Measurements from ENCODE around the gene RAB1A. TPM values are rescaled to one million over a fixed set of nuclear protein-coding genes. Genes with fewer than 3 reads are reported as not detected.
A peak's percentile ranks its signal among the peaks of the same experiment; 100 is the strongest.

Gene RAB1A
- total and polyA plus RNA-seq, 9 of the 15 experiments (the other 6 are each of a cell fraction or from before 2014, with no cell fraction given) = 43.8 to 163 (median 67.7) TPM

GRCh38 chr2:65112633-65113032 is 17.3 kb downstream of the RAB1A start:
- H3K4me1 ChIP-seq (replicated peaks in 1 of 2; ENCODE audit: control insufficient read depth in 2 of 2, insufficient read depth in 2 of 2, low read length in 2 of 2) = 0 out of 5 replicates have a peak, but pooled peaks cover 0 to 2% of the 10 kb centered on the region in 2 experiments
- peaks cover 12% of the 10 kb centered on the region; the same call in 2 of the 3 replicates for H3K36me3 ChIP-seq (ENCODE audit: control insufficient read depth, insufficient read depth, low read length)
- FAIRE-seq = no peak
- WGBS (ENCODE audit: insufficient coverage, low coverage, missing lambda C conversion rate) = 35% methylated on average over 3 of the region's 3 CpGs
- no TSS peak for BruUV-seq (replicated peaks)
- no peaks in the 10 kb centered on the region for H3K27me3 ChIP-seq (ENCODE audit: control insufficient read depth in 2 of 2, insufficient read depth in 2 of 2, low read length in 2 of 2)
- no peak overlapping the region for H3K9ac ChIP-seq (ENCODE audit: insufficient read depth in 1 of 2, low read depth in 2 of 2, low read length in 2 of 2)
- DNase-seq (ENCODE audit: extremely low read depth in 1 of 4, low spot score in 3 of 4) = no peak
- no peak overlapping the region for H3K4me3 ChIP-seq
- TF ChIP-seq CBFB (CRISPR knock-in tag; IDR thresholded peaks at IDR 0.05) = no peak
- peaks cover 4% of the 10 kb centered on the region for H4K20me1 ChIP-seq (replicated peaks; ENCODE audit: control insufficient read depth, insufficient read depth, low read length)
- peaks cover 97% of the 10 kb centered on the region for H3K79me2 ChIP-seq (ENCODE audit: control insufficient read depth, insufficient read depth, low read length)
- ChIA-PET POLR2A (interaction anchor here (1.2 to 2.2 kb wide), 4 partner anchors 9 to 74 kb away, joined by 3 to 9 read pairs (median 4); no protein-coding TSS in a partner anchor), CTCF (ENCODE audit: low intra/inter-chr PET ratio) (no interaction called here)
- H3K4me2 ChIP-seq (ENCODE audit: insufficient read depth, low read length) = no peak overlapping the region
- H3K9me1 ChIP-seq (ENCODE audit: control insufficient read depth, insufficient read depth, low read length) = no peaks in the 10 kb centered on the region
- H3K9me3 ChIP-seq (replicated peaks; ENCODE audit: control insufficient read depth, insufficient read depth, low read depth, low read length) = no peaks in the 10 kb centered on the region; the same call in 1 of the 2 replicates
- H2AFZ ChIP-seq (ENCODE audit: low read depth, low read length) = no peak overlapping the region
- no peak overlapping the region for H3K27ac ChIP-seq (ENCODE audit: extremely low read depth, low read depth, low read length)
- no peak for ATAC-seq
- intact Hi-C loops (cut with micrococcal nuclease) = no loop called here
- in situ Hi-C loops (cut with MboI) = no loop called here

- POLR2A ChIA-PET = interaction anchor here (0.6 kb wide), 1 partner anchor 456 kb away, joined by 3 read pairs; no protein-coding TSS in a partner anchor
- no peak overlapping the region for H3K4me2 ChIP-seq (ENCODE audit: insufficient read depth, low read length)
- no peaks in the 10 kb centered on the region for H3K9me1 ChIP-seq (ENCODE audit: control insufficient read depth, insufficient read depth, low read length)
- H2AFZ ChIP-seq (ENCODE audit: low read depth, low read length) = no peak overlapping the region
- DNase-seq (ENCODE audit: extremely low read depth in 1 of 4, low spot score in 3 of 4) = peak in 2 of 4 experiments; percentile 25 to 32
- ATAC-seq = no peak
- H3K9ac ChIP-seq (ENCODE audit: insufficient read depth in 1 of 2, low read depth in 2 of 2, low read length in 2 of 2) = no peak overlapping the region
- no TSS peak for BruUV-seq (replicated peaks)
- H3K4me3 ChIP-seq = no peak overlapping the region
- intact Hi-C loops (cut with micrococcal nuclease) = no loop called here
- CTCF ChIA-PET (ENCODE audit: low intra/inter-chr PET ratio) = no interaction called here
- WGBS (ENCODE audit: insufficient coverage, low coverage, missing lambda C conversion rate) = 72% methylated on average over 6 of the region's 6 CpGs
- H4K20me1 ChIP-seq (replicated peaks; ENCODE audit: control insufficient read depth, insufficient read depth, low read length) = 0 out of 2 replicates have a peak, but pooled peaks cover 3% of the 10 kb centered on the region
- no peaks in the 10 kb centered on the region; the same call in 1 of the 2 replicates for H3K9me3 ChIP-seq (replicated peaks; ENCODE audit: control insufficient read depth, insufficient read depth, low read depth, low read length)
- peaks cover 28% of the 10 kb centered on the region; the same call in 2 of the 3 replicates for H3K36me3 ChIP-seq (ENCODE audit: control insufficient read depth, insufficient read depth, low read length)
- no peak for TF ChIP-seq SMAD1 (IDR thresholded peaks at IDR 0.05; ENCODE audit: low read depth, low read length, partially characterized antibody)
- TF ChIP-seq CTCF (IDR thresholded peaks at IDR 0.05 in 2 of 3, conservative IDR thresholded peaks at IDR 0.05 in 1 of 3; ENCODE audit: insufficient read depth in 2 of 3, low read depth in 1 of 3, low read length in 3 of 3) = no peak
- no peak for TF ChIP-seq GMEB1 (CRISPR knock-in tag; IDR thresholded peaks at IDR 0.05)
- peak; percentile 35 for FAIRE-seq
- H3K27ac ChIP-seq (ENCODE audit: extremely low read depth, low read depth, low read length) = no peak overlapping the region; the same call in 2 of the 3 replicates
- no peaks in the 10 kb centered on the region for H3K27me3 ChIP-seq (ENCODE audit: control insufficient read depth in 2 of 2, insufficient read depth in 2 of 2, low read length in 2 of 2)
- H3K4me1 ChIP-seq (replicated peaks in 1 of 2; ENCODE audit: control insufficient read depth in 2 of 2, insufficient read depth in 2 of 2, low read length in 2 of 2) = no peaks in the 10 kb centered on the region
- in situ Hi-C loops (cut with MboI) = no loop called here
- H3K79me2 ChIP-seq (ENCODE audit: control insufficient read depth, insufficient read depth, low read length) = peaks cover 95% of the 10 kb centered on the region
These were observed 21.1 kb downstream of the RAB1A start for GRCh38 chr2:65108780-65109179.

Measured in K562 (cell line).